ENCODE measurements around the gene CD3D. TPM values are rescaled to one million over a fixed set of nuclear protein-coding genes. Genes with fewer than 3 reads are reported as not detected.

The CD3D gene
- total RNA-seq, 3 donors from 2014 or later (not counting 1 experiment from before 2014, with no cell fraction given), result 11.6 to 84.1 (median 12.0) TPM

- peak overlapping the region; percentile 27 for H3K27ac ChIP-seq (ENCODE audit: low read length)
- TF ChIP-seq CTCF (IDR thresholded peaks at IDR 0.05), result no peak
- Mint-ChIP-seq H3K36me3 (no peaks in the 10 kb centered on the region), H3K27me3 (ENCODE audit: low read depth in 2 of 2) (no peaks in the 10 kb centered on the region), H3K9me3 (peaks cover 0 to 5% of the 10 kb centered on the region in 2 donors), H3K4me3 (peak overlapping the region; percentile 45), H3K27ac (peak overlapping the region; percentile 17 to 38), H3K4me1 (peaks cover 53 to 74% of the 10 kb centered on the region in 2 donors)
- H3K27me3 ChIP-seq (ENCODE audit: control insufficient read depth, insufficient read depth, low read length), result no peaks in the 10 kb centered on the region
- ATAC-seq (no peak), DNase-seq (no peak)
- H3K4me1 ChIP-seq (ENCODE audit: control insufficient read depth, insufficient read depth, low read length), result peaks cover 79% of the 10 kb centered on the region
- H3K36me3 ChIP-seq (ENCODE audit: control insufficient read depth, insufficient read depth, low read length), result peaks cover 2% of the 10 kb centered on the region
- intact Hi-C loops (cut with micrococcal nuclease), result no loop called here
- 22% methylated on average over 1 of the region's 1 CpG for WGBS (ENCODE audit: insufficient coverage)
- H3K9me3 ChIP-seq (ENCODE audit: control insufficient read depth, insufficient read depth, low read length), result no peaks in the 10 kb centered on the region
- H3K4me3 ChIP-seq (ENCODE audit: low read length), result no peak overlapping the region
Measured at GRCh38 chr11:118319337-118319707, 23.2 kb downstream of the CD3D start.

DNA sequence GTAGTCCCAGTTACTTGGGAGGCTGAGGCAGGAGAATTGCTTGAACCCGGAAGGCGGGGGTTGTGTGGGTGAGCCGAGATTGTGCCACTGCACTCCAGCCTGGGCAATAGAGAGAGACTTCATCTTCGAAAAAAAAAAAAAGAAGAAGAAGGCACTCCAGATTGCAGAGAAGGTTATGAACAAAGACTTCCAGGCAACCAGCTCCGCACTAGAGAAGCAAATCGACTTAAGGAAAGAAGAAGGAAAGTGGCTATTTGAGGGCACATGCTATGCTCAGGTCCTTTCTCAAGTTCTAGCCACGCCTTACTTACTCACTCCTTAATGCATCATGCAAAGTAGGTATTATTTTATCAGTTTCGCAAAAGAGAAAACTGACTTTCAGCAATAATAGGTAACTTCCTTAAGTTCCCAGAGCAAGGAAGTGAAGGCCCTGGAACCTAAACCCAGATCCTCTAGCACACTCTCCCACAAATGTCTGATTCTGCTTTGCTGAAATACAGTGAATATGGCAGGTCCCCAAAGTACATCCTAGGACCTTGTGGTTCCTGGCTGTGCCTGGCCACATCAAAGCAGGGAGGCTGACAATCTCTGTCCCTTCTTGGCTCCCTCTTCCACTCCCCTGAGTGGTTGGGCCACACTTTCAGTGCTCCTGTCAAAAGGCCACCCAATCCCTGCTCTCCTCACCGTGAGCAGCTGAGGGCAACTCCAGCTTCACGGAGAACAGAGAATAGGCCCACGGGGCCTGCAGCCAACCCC is 23.7 kb downstream of the CD3D start:
- Histone ChIP-seq H3K27me3 (ENCODE audit: control insufficient read depth, insufficient read depth, low read length) (no peaks in the 10 kb centered on the region), H3K27ac (ENCODE audit: low read length) (peak overlapping the region; percentile 41), H3K36me3 (ENCODE audit: control insufficient read depth, insufficient read depth, low read length) (peaks cover 7% of the 10 kb centered on the region), H3K4me3 (ENCODE audit: low read length) (no peak overlapping the region), H3K4me1 (ENCODE audit: control insufficient read depth, insufficient read depth, low read length) (peaks cover 85% of the 10 kb centered on the region), H3K9me3 (ENCODE audit: control insufficient read depth, insufficient read depth, low read length) (no peaks in the 10 kb centered on the region)
- ATAC-seq, result no peak
- Mint-ChIP-seq H3K36me3 (no peaks in the 10 kb centered on the region), H3K9me3 (peaks cover 0 to 5% of the 10 kb centered on the region in 2 donors), H3K4me1 (peaks cover 59 to 80% of the 10 kb centered on the region in 2 donors), H3K4me3 (peak overlapping the region; percentile 45), H3K27ac (peak overlapping the region; percentile 17 to 38), H3K27me3 (ENCODE audit: low read depth in 2 of 2) (no peaks in the 10 kb centered on the region)
- peak in 1 of 2 donors; percentile 40 for DNase-seq
- 81% methylated on average over 10 of the region's 11 CpGs for WGBS (ENCODE audit: insufficient coverage)
- intact Hi-C loops (cut with micrococcal nuclease), result no loop called here
- TF ChIP-seq CTCF (IDR thresholded peaks at IDR 0.05), result no peak

DNA sequence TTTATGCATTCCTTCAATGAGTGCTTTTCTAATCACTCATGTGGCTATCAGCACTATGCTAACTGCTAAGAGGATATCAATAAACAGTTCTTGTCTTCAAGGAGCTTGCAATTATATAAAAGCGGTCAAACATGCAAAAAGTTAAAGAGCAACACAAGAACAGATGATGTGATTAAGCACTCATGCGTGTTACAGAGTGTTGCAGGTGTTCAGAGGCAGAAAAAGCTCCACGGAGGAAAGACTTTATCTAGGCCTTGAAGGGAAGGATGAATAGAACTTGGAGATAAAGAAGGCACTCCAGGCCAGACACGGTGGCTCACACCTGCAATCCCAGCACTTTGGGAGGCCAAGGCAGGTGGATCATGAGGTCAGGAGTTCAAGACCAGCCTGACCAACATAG is 24.4 kb downstream of the CD3D start:
- 82% methylated on average over 4 of the region's 4 CpGs for WGBS (ENCODE audit: insufficient coverage)
- intact Hi-C loops (cut with micrococcal nuclease), result no loop called here
- Histone ChIP-seq H3K9me3 (ENCODE audit: control insufficient read depth, insufficient read depth, low read length) (no peaks in the 10 kb centered on the region), H3K27me3 (ENCODE audit: control insufficient read depth, insufficient read depth, low read length) (no peaks in the 10 kb centered on the region), H3K4me3 (ENCODE audit: low read length) (no peak overlapping the region), H3K27ac (ENCODE audit: low read length) (peak overlapping the region; percentile 41), H3K36me3 (ENCODE audit: control insufficient read depth, insufficient read depth, low read length) (peaks cover 14% of the 10 kb centered on the region), H3K4me1 (ENCODE audit: control insufficient read depth, insufficient read depth, low read length) (peaks cover 90% of the 10 kb centered on the region)
- Mint-ChIP-seq H3K27me3 (ENCODE audit: low read depth in 2 of 2) (no peaks in the 10 kb centered on the region), H3K9me3 (peaks cover 0 to 3% of the 10 kb centered on the region in 2 donors), H3K4me3 (no peak overlapping the region), H3K27ac (peak overlapping the region; percentile 17 to 38), H3K4me1 (peaks cover 63 to 83% of the 10 kb centered on the region in 2 donors), H3K36me3 (no peaks in the 10 kb centered on the region)
- no peak for ATAC-seq
- TF ChIP-seq CTCF (IDR thresholded peaks at IDR 0.05), result no peak
- DNase-seq, result no peak

All from natural killer cell (primary cell).